Right renal cortex interstitium (tissue), 3 donors: Measurements from ENCODE around the gene SLC66A2. TPM values are rescaled to one million over a fixed set of nuclear protein-coding genes. Genes with fewer than 3 reads are reported as not detected.
"Not testable (repeated sequence)": the region's sequence is repeated elsewhere in the genome, so short reads cannot be mapped to it uniquely, and the experiment has no call there.

Source experiments
- DNase-seq, 3 donors: peaks; one replicate each; pipeline ENCODE4 v3.0.0-alpha.2; 2013; ENCODE audit warnings: low read depth in 3 of 3, low spot score in 2 of 3
- polyA plus RNA-seq, 3 donors: library from polyadenylated mRNA; unstranded; fragments of 120-200 nt; gene quantifications; one replicate each; pipeline ENCODE4 v1.2.1, GENCODE V29; 2013; ENCODE audit not compliant: insufficient read length in 3 of 3

SLC66A2 gene
- polyA plus RNA-seq, 3 donors, result 18.2 to 20.8 (median 20.3) TPM

- no peak for DNase-seq
These were observed 19.9 kb upstream of the SLC66A2 start for GRCh38 chr18:79971211-79971952.

DNA sequence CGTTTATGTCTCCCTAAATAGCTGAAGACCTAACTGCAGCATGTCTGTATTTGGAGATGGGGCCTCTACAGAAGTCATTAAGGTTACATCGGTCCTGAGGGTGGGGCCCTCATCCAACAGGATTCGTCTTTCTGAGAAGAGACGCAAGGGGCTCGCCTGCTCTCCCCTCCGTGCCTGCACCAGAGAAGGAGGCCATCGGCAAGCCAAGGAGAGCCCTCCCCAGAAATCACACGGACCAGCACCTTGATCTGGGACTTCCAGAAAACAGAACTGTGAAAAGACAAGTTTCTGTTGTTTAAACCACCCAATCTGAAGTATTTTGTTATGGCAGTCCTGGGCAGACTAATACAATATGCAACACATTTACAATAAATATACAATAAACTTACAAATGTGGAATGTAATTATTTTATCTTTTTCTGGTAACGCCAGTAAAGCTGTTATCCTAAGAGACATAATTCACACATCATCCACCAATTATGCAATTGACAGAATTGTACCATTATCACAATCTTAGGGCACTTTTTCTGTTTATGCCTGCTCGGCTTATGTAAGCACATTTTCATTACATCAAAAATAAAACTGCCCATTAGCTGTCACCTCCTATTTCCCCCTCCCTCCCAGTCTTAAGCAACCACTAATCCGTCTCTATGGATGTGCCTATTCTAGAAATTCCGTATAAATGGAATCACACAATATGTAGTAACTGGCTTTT lies 19.1 kb upstream of the SLC66A2 start:
- DNase-seq, result no peak

GRCh38 chr18:79965119-79965902 lies 13.9 kb upstream of the SLC66A2 start:
- peak in 1 of 3 donors; percentile 36 for DNase-seq

- no peak for DNase-seq
These were observed 13.1 kb upstream of the SLC66A2 start, which contains the start of gene HSBP1L1 for GRCh38 chr18:79964330-79965118. Gene HSBP1L1 (plus strand): TSS chr18:79964643. CDS start chr18:79964736, 93 bp downstream.

- no peak for DNase-seq
These were observed 12.3 kb upstream of the SLC66A2 start for GRCh38 chr18:79963658-79964329.

- DNase-seq, result no peak
These were observed 11.6 kb upstream of the SLC66A2 start for GRCh38 chr18:79962835-79963657.

GRCh38 chr18:79962311-79962710 lies 10.9 kb upstream of the SLC66A2 start:
- no peak for DNase-seq

GRCh38 chr18:79961527-79962291 lies 10.3 kb upstream of the SLC66A2 start:
- no peak for DNase-seq

GRCh38 chr18:79960921-79961526 lies 9.6 kb upstream of the SLC66A2 start:
- no peak for DNase-seq

DNA sequence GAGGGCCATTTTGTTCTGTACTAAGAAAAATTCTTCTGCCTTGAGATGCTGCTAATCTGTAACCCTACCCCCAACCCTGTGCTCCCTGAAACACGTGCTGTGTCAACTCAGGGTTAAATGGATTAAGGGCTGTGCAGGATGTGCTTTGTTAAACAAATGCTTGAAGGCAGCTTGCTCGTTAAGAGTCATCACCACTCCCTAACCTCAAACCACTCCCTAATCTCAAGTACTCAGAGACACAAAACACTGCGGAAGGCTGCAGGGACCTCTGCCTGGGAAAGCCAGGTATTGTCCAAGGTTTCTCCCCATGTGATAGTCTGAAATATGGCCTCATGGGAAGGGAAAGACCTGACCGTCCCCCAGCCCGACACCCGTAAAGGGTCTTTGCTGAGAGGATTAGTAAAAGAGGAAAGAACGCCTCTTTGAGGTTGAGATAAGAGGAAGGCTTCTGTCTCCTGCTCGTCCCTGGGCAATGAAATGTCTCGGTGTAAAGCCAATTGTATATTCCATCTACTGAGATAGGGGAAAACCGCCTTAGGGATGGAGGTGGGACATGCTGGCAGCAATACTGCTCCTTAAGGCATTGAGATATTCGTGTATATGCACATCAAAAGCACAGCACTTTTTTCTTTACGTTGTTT lies 8.8 kb upstream of the SLC66A2 start:
- not testable (repeated sequence) for DNase-seq

DNA sequence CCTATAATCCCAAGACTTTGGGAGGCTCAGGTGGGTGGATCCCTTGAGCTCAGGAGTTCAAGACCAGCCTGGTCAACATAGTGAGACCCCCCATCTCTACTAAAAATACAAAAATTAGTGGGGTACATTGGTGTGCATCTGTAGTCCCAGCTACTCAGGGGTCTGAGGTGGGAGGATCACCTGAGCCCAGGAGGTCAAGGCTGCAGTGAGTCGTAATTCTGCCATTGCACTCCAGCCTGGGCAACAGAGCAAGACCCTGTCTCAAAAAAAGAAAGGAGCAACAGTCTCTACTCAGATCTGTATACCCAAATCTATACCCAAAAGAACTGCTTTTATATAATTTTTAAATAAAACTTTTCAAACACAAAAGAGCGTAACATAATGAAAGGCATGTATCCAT lies 7.5 kb upstream of the SLC66A2 start:
- no peak for DNase-seq

- DNase-seq, result no peak
These were observed 4.8 kb upstream of the SLC66A2 start for GRCh38 chr18:79956276-79956675.

- DNase-seq, result no peak
These were observed 4.0 kb upstream of the SLC66A2 start for GRCh38 chr18:79955302-79956075.

- no peak for DNase-seq
These were observed 3.3 kb upstream of the SLC66A2 start for GRCh38 chr18:79954791-79955190.

- no peak for DNase-seq
These were observed 2.7 kb upstream of the SLC66A2 start for GRCh38 chr18:79953971-79954651.

GRCh38 chr18:79952996-79953559 lies 1.6 kb upstream of the SLC66A2 start:
- no peak for DNase-seq
